SIG-M5 treated with dmso at 0.1 percent for 504 hours (cell line): ENCODE measurements around the gene CANX.

Experiments
- DNase-seq: peaks from one replicate; lab custom pipeline; 2025; ENCODE audit not compliant: unreplicated experiment; lab: John Stamatoyannopoulos, UW

The CANX gene

DNA sequence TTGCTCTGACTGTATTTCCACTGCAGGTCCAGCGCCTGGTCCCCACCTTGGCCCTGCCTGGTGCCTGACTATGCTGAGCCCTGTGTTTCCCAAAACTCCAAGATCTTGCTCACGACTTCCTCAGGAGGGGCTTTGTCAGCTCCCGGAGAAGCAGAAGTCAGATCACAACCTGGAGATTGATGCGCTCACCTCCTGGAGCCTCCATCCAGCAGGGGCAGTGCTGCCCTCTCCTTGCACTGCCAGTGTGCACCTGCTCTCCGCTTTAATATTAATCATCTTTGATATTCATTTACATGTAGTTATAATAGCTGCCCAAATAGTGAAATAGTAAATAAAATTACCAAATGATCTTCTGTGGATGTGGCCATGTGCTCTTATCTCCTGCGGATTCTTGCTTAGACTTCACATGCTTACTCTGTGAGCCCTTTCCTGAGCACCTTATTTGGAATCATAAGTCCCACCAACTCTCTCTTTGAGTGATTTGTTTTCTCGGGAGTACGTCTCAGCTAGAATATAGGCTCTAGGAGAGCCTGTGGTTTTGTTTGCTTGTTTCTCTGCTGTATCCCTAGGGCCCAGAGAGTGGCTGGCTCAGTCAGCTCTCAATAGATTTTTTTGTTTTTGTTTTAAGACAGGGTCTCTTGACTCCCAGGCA lies 51.2 kb downstream of the CANX start:
- DNase-seq: no peak

DNA sequence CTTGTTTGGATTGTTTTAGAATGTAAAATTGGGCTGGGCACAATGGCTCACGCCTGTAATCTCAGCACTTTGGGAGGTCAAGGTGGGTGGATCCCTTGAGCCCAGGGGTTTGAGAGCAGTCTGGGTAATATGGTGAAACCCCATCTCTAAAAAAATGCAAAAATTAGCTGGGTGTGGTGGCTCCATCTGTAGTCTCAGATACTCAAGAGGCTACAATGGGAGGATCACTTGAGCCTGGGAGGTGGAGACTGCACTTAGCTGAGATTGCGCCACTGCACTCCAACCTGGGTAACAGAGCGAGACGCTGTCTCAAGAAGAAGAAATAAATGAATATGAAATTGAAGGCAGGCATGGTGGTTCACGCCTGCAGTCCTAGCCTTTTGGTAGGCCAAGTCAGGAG lies 55.2 kb downstream of the CANX start:
- DNase-seq: no peak

DNA sequence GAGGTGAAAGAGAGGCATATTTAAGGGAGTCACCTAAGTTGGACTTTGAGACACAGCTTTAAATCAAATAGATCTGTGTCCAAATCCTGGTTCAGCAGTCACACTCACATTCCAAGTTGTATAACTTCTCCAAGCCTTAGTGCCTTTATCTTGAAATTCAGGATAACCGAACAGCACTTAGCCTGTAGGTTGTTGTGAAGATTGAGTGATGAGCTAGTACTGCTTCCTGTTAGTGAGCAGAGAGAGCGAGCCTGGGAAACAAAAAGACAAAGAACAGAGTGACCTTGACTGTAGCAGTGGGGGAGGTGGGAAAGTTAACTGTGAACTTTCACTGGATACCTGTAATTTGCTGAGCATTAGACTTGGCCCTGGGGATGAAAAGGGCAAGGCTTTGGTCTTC lies 56.3 kb downstream of the CANX start:
- DNase-seq: no peak

GRCh38 chr5:179758955-179759354 lies 60.2 kb downstream of the CANX start:
- peak; percentile 98 for DNase-seq

DNA sequence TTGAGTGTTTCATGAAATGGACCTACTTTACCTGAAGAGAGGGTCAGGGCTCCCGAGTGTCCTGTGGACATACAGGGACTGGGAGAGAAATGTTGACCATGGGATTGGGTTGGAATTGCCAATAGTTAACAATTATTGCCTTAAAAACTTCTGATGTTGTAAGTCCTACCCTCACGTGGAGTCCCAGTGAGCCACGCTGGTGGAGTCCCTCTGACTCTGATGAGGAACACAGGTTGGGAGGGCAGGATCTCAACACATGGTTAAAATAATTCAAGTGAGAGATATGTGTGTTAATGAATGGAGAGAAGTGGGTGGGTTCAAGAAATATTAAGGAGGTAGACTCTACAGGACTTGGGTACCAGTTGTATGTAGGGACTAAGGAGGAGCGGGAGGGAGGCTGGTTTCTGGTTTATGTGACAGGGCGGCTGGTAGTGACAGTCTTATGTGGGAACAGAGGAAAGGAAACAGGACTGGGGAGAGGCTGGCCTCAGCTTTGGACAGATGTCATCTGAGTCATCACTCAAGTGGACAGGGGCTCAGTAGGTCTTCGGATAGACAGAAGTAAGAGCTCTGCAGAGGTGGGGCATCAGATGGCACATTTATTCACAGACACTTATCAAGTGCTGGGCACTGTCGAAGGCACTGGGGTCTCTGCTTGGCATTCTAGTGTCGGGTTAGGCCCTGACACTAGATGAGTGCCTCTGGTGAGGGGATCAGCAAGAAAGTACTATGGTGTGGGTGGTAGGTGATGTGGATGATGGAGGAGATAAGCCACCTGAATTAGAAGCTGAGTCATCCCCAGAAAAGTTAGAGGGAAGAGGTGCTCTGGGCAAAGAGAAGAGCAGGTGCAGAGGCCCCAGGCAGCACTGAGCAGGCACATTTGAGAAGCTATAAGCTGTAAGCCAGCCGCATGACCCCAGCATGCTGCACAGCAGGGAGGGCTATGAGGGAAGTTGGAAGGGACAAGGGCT lies 61.1 kb downstream of the CANX start:
- DNase-seq: peak; percentile 39

DNA sequence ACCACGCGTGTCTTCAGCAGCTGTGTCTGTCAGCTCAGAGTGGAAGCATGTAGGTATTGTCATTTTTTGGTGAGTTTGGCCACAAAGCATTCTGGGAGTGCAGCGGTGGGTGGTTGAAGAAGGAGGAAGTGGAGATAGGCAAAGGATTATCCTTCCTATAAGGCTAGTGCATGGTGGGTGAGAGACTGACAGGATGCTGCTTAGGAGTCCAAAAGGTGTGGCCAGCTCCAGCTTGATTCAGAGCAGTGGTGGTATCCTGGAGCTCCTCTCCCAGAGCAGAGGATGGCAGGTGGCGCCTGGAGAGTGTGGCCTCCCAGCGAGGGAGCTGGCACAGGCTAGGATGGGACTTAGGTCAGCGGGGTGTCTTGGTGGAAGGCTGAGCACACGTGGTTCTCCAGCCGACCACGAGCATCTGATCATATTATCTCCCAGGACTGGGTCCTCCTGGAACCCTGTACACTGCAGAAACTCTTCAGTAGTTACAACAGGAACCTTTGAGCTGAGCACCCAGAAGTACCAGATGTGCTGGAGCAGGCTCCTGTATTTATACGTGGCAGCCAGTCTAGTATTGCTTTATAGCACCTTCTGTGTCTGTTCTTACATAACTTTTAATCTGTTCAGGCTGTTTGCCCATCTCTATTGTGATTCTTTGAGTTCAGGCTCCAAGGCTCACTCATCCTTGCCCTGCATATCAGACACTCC lies 63.5 kb downstream of the CANX start:
- peak; percentile 71 for DNase-seq

GRCh38 chr5:179762781-179763176 lies 64.0 kb downstream of the CANX start:
- no peak for DNase-seq

DNA sequence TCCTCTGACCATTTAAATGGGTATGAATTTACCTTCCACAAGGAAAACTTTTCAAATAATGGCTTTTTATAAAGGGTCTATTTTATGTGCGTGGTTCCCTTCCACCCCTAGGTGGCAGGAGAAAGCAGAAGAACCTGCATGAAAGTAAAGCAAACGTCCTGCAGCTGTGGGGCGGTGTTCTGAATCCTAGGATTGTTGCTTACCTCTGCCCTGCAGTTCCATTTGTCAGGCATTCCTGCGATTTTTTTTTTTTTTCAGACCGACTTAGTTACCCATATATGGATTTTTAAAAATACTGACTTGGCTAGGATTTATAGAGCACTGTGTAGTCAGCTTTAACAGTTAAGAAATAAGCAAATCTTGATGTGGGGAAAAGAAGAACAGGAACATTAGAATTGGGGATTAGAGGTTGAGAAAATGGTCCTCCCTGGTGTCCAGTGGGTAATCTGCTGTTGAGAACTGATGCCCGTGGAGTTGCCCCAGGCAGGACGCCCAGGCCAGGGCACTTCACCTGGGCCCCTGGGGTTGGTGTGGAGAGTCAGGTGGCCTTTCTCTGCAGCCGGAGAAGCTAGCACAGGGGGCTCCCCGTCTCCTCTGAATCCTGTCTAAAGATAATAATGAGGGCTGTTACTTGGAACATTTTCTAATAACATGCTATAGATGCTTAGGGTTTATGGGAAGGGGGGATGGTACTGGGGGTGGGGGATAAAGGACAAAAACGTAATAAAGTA lies 64.6 kb downstream of the CANX start:
- DNase-seq: peak; percentile 63

DNA sequence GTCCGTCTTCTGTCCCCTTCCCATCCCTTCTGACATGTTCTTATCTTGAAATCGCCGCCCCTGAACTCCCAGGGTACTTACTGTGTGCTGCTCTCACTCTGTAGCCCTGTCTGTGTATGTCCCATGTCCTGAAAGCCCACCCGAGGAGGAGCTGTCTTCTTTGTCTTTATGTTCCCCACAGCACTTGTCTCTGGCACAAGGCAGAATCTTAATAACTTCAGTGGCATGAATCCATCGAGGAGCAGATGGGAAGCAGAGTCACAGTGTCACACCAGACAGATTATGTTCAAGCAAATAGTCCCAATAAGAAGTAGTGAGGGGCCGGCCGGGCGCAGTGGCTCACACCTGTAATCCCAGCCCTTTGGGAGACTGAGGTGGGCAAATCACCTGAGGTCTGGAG lies 65.3 kb downstream of the CANX start:
- no peak for DNase-seq

- DNase-seq: peak; percentile 31
Observed at GRCh38 chr5:179765400-179765799, 66.6 kb downstream of the CANX start.

- no peak for DNase-seq
Observed at GRCh38 chr5:179766021-179766725, 67.4 kb downstream of the CANX start.

DNA sequence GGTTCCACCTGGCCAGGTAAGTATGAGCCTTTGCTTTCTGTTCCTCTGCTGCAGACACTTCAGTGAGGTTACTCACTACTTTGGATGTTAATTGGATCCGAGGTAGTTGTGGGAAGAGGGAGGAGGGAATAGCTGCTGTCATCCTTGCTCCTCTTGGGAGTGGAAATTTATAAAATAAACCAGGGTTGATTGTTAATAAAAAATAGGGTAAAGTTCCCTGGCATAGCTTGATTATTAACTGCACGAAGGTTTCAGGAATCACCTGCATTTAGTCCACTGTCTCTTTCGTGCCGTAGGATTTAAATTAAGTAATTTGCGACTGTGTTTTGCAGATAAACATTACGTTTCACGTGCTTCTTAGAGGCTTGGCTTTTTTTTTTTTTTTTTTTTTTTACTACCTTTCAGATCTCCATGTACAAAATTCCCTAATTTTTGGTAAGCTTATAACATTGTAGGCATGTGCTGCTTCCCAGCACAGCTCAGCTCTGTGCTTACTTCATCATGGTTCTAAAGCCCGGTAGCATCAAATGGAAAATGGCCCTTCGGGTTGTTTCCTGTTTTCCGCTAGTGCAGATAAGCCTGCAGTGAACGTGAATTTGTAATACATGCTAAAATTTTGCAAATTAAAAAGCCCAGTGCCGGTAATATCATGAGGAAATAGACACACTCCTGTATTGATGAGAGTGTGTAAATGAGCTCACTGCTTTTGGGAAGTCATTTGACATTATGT lies 68.1 kb downstream of the CANX start:
- no peak for DNase-seq

DNA sequence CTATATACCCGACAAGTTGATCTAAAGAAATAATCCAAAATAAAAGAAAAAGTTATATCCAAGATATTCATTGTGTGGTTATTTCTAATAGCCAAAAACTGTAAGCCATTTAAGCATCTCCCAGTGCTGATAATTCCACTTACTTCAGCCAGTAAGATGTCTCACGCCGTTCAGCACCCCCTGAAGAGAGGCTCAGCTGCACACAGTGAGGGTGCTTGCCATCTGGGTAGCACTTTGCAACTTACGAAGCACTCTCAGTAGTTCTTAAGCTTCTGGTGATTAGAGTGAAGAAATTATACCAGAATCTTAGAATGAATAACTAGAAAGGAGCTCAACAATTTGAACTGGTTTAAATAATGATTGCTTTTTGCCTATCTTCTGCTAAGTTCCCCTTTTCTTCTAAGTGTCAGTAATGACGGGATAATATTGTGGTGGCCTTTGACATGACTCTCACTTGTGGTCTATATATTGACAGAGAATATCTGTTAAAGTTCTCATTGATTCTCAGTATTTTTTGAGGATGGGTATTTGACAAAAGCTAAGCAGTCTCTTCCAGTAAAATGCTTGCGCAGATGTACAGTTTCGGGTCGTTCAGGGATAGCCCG lies 68.8 kb downstream of the CANX start:
- DNase-seq: peak; percentile 18

- DNase-seq: no peak
Observed at GRCh38 chr5:179768326-179769085, 69.7 kb downstream of the CANX start.

- DNase-seq: peak; percentile 34
Observed at GRCh38 chr5:179769271-179769670, 70.5 kb downstream of the CANX start.

GRCh38 chr5:179769796-179770195 lies 71.0 kb downstream of the CANX start:
- peak; percentile 83 for DNase-seq

- DNase-seq: no peak
Observed at GRCh38 chr5:179771311-179771895, 72.6 kb downstream of the CANX start.

DNA sequence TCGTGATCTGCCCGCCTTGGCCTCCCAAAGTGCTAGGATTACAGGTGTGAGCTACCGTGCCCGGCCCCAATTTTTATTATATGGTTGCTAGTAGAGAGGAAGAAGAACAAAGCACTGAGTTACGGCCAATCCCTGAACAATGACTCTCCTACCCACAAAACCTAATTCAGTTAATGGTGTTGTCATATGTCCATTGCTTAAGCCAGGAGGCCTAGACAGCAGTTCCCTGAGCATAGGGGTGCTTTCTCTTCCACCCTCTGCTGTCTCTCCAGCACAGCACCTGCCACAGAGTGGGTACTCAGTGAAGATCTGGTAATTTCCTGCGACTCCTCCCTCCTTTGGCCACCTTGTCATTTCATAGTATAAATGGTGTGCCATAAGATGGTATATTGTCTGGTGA lies 73.6 kb downstream of the CANX start:
- peak; percentile 56 for DNase-seq
